ENCODE results near the gene ATP8A1.

ATP8A1 gene

GRCh38 chr4:42440083-42440482 lies 216.8 kb downstream of the ATP8A1 start:
- H3K9me3 ChIP-seq (ENCODE audit: control insufficient read depth in 1 of 2, low read length in 2 of 2) = no peaks in the 10 kb centered on the region
- no peaks in the 10 kb centered on the region for H3K36me3 ChIP-seq (ENCODE audit: control insufficient read depth in 1 of 2, insufficient read depth in 2 of 2, low read length in 2 of 2)
- no peaks in the 10 kb centered on the region for H3K27me3 ChIP-seq (ENCODE audit: control insufficient read depth in 1 of 2, insufficient read depth in 2 of 2, low read length in 2 of 2)
- peaks cover 0 to 10% of the 10 kb centered on the region in 2 donors for H3K4me1 ChIP-seq (ENCODE audit: control insufficient read depth in 1 of 2, insufficient read depth in 2 of 2, low read length in 2 of 2)
- no peak overlapping the region for H3K9ac ChIP-seq (ENCODE audit: low read depth in 1 of 2, low read length in 2 of 2)
- no peak overlapping the region for H3K4me3 ChIP-seq (ENCODE audit: low read depth in 1 of 2, low read length in 2 of 2)
- H3K27ac ChIP-seq (ENCODE audit: low read depth, low read length) = no peak overlapping the region

DNA sequence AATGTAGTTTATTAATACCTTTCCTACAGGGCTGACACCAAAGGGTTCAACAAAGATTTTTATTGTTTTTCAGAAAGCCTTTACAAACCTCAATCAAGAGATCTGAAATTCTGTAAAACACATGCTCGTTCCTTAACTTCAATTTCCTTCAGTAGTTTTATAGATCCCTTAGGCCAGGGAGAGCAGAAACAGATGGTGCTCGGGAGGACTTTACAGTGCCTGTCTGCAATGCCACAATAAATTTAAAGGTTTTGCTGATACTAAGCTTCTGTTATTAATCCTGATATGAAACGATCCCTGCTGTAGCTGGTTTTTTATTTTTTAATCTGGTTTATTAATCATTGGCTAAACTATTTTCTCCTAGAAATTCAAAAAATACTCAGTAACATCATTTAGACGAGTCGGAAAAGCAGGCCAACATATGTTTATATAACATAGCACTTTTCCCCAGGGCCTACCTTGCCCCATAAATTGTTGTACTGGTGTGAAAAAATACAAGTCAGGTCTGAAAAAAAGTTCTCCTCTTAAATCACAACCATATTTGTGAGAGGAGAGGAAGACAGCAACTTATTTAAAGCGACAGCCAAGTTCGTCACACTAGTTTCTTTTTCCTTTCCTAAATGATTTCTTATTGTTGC lies 219.9 kb downstream of the ATP8A1 start:
- H3K36me3 ChIP-seq (ENCODE audit: control insufficient read depth in 1 of 2, insufficient read depth in 2 of 2, low read length in 2 of 2) = no peaks in the 10 kb centered on the region
- no peak overlapping the region for H3K9ac ChIP-seq (ENCODE audit: low read depth in 1 of 2, low read length in 2 of 2)
- no peaks in the 10 kb centered on the region for H3K9me3 ChIP-seq (ENCODE audit: control insufficient read depth in 1 of 2, low read length in 2 of 2)
- no peak overlapping the region for H3K4me3 ChIP-seq (ENCODE audit: low read depth in 1 of 2, low read length in 2 of 2)
- no peak overlapping the region for H3K27ac ChIP-seq (ENCODE audit: low read depth, low read length)
- no peaks in the 10 kb centered on the region for H3K27me3 ChIP-seq (ENCODE audit: control insufficient read depth in 1 of 2, insufficient read depth in 2 of 2, low read length in 2 of 2)
- peaks cover 0 to 10% of the 10 kb centered on the region in 2 donors for H3K4me1 ChIP-seq (ENCODE audit: control insufficient read depth in 1 of 2, insufficient read depth in 2 of 2, low read length in 2 of 2)

GRCh38 chr4:42428036-42428435 lies 228.9 kb downstream of the ATP8A1 start:
- Histone ChIP-seq H3K27me3 (ENCODE audit: control insufficient read depth in 1 of 2, insufficient read depth in 2 of 2, low read length in 2 of 2) (no peaks in the 10 kb centered on the region), H3K4me1 (ENCODE audit: control insufficient read depth in 1 of 2, insufficient read depth in 2 of 2, low read length in 2 of 2) (no peaks in the 10 kb centered on the region), H3K4me3 (ENCODE audit: low read depth in 1 of 2, low read length in 2 of 2) (no peak overlapping the region), H3K9ac (ENCODE audit: low read depth in 1 of 2, low read length in 2 of 2) (no peak overlapping the region), H3K36me3 (ENCODE audit: control insufficient read depth in 1 of 2, insufficient read depth in 2 of 2, low read length in 2 of 2) (no peaks in the 10 kb centered on the region), H3K9me3 (ENCODE audit: control insufficient read depth in 1 of 2, low read length in 2 of 2) (no peaks in the 10 kb centered on the region), H3K27ac (ENCODE audit: low read depth, low read length) (no peak overlapping the region)

GRCh38 chr4:42425146-42426065 lies 231.5 kb downstream of the ATP8A1 start:
- Histone ChIP-seq H3K4me3 (ENCODE audit: low read depth in 1 of 2, low read length in 2 of 2) (no peak overlapping the region), H3K9me3 (ENCODE audit: control insufficient read depth in 1 of 2, low read length in 2 of 2) (no peaks in the 10 kb centered on the region), H3K36me3 (ENCODE audit: control insufficient read depth in 1 of 2, insufficient read depth in 2 of 2, low read length in 2 of 2) (peaks cover 5 to 8% of the 10 kb centered on the region in 2 donors), H3K9ac (ENCODE audit: low read depth in 1 of 2, low read length in 2 of 2) (no peak overlapping the region), H3K27ac (ENCODE audit: low read depth, low read length) (no peak overlapping the region), H3K4me1 (ENCODE audit: control insufficient read depth in 1 of 2, insufficient read depth in 2 of 2, low read length in 2 of 2) (no peaks in the 10 kb centered on the region), H3K27me3 (ENCODE audit: control insufficient read depth in 1 of 2, insufficient read depth in 2 of 2, low read length in 2 of 2) (no peaks in the 10 kb centered on the region)

GRCh38 chr4:42420140-42420539 lies 236.8 kb downstream of the ATP8A1 start:
- Histone ChIP-seq H3K27ac (ENCODE audit: low read depth, low read length) (no peak overlapping the region), H3K9me3 (ENCODE audit: control insufficient read depth in 1 of 2, low read length in 2 of 2) (no peaks in the 10 kb centered on the region), H3K9ac (ENCODE audit: low read depth in 1 of 2, low read length in 2 of 2) (no peak overlapping the region)

GRCh38 chr4:42417550-42417949 lies 239.4 kb downstream of the ATP8A1 start:
- Histone ChIP-seq H3K9ac (ENCODE audit: low read depth in 1 of 2, low read length in 2 of 2) (no peak overlapping the region), H3K4me3 (ENCODE audit: low read depth in 1 of 2, low read length in 2 of 2) (no peak overlapping the region)

More at GRCh38 chr4:42420140-42420539, 236.8 kb downstream of the ATP8A1 start:
- Histone ChIP-seq H3K36me3 (ENCODE audit: control insufficient read depth in 1 of 2, insufficient read depth in 2 of 2, low read length in 2 of 2) (peaks cover 5 to 12% of the 10 kb centered on the region in 2 donors), H3K4me3 (ENCODE audit: low read depth in 1 of 2, low read length in 2 of 2) (no peak overlapping the region), H3K27me3 (ENCODE audit: control insufficient read depth in 1 of 2, insufficient read depth in 2 of 2, low read length in 2 of 2) (no peaks in the 10 kb centered on the region), H3K4me1 (ENCODE audit: control insufficient read depth in 1 of 2, insufficient read depth in 2 of 2, low read length in 2 of 2) (no peaks in the 10 kb centered on the region)

GRCh38 chr4:42416017-42416416 lies 240.9 kb downstream of the ATP8A1 start:
- Histone ChIP-seq H3K27me3 (ENCODE audit: control insufficient read depth in 1 of 2, insufficient read depth in 2 of 2, low read length in 2 of 2) (no peaks in the 10 kb centered on the region), H3K4me3 (ENCODE audit: low read depth in 1 of 2, low read length in 2 of 2) (no peak overlapping the region), H3K4me1 (ENCODE audit: control insufficient read depth in 1 of 2, insufficient read depth in 2 of 2, low read length in 2 of 2) (no peaks in the 10 kb centered on the region), H3K9me3 (ENCODE audit: control insufficient read depth in 1 of 2, low read length in 2 of 2) (no peaks in the 10 kb centered on the region), H3K9ac (ENCODE audit: low read depth in 1 of 2, low read length in 2 of 2) (no peak overlapping the region), H3K36me3 (ENCODE audit: control insufficient read depth in 1 of 2, insufficient read depth in 2 of 2, low read length in 2 of 2) (peaks cover 0 to 6% of the 10 kb centered on the region in 2 donors), H3K27ac (ENCODE audit: low read depth, low read length) (no peak overlapping the region)

More at GRCh38 chr4:42417550-42417949, 239.4 kb downstream of the ATP8A1 start:
- no peaks in the 10 kb centered on the region for H3K9me3 ChIP-seq (ENCODE audit: control insufficient read depth in 1 of 2, low read length in 2 of 2)
- H3K36me3 ChIP-seq (ENCODE audit: control insufficient read depth in 1 of 2, insufficient read depth in 2 of 2, low read length in 2 of 2) = peaks cover 5 to 12% of the 10 kb centered on the region in 2 donors
- H3K27ac ChIP-seq (ENCODE audit: low read depth, low read length) = no peak overlapping the region
- H3K4me1 ChIP-seq (ENCODE audit: control insufficient read depth in 1 of 2, insufficient read depth in 2 of 2, low read length in 2 of 2) = no peaks in the 10 kb centered on the region
- H3K27me3 ChIP-seq (ENCODE audit: control insufficient read depth in 1 of 2, insufficient read depth in 2 of 2, low read length in 2 of 2) = no peaks in the 10 kb centered on the region

- Histone ChIP-seq H3K36me3 (ENCODE audit: control insufficient read depth in 1 of 2, insufficient read depth in 2 of 2, low read length in 2 of 2) (peaks cover 0 to 4% of the 10 kb centered on the region in 2 donors), H3K9me3 (ENCODE audit: control insufficient read depth in 1 of 2, low read length in 2 of 2) (no peaks in the 10 kb centered on the region), H3K4me1 (ENCODE audit: control insufficient read depth in 1 of 2, insufficient read depth in 2 of 2, low read length in 2 of 2) (no peaks in the 10 kb centered on the region), H3K4me3 (ENCODE audit: low read depth in 1 of 2, low read length in 2 of 2) (no peak overlapping the region), H3K27me3 (ENCODE audit: control insufficient read depth in 1 of 2, insufficient read depth in 2 of 2, low read length in 2 of 2) (no peaks in the 10 kb centered on the region), H3K9ac (ENCODE audit: low read depth in 1 of 2, low read length in 2 of 2) (no peak overlapping the region), H3K27ac (ENCODE audit: low read depth, low read length) (no peak overlapping the region)
Measured at GRCh38 chr4:42415281-42415680, 241.6 kb downstream of the ATP8A1 start.

DNA sequence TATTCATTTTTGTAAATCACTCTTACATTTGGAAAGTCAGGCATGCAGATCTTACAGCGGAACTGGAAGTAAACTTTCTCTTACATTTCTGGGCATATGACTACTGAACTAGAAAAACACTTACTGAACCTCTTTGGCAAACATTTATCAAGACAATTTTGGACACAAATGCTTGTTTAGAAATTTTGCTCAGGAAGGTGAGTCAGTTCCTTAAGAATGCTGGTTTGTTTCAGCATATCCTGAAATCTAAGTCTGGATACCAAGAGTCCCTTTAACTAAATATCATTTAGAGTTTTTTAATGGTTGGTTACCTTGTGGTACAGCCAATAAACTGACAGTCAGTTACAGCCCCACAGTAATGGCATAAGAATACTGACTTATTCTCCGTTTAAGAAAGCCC lies 244.7 kb downstream of the ATP8A1 start:
- Histone ChIP-seq H3K4me3 (ENCODE audit: low read depth in 1 of 2, low read length in 2 of 2) (no peak overlapping the region), H3K4me1 (ENCODE audit: control insufficient read depth in 1 of 2, insufficient read depth in 2 of 2, low read length in 2 of 2) (no peaks in the 10 kb centered on the region), H3K27me3 (ENCODE audit: control insufficient read depth in 1 of 2, insufficient read depth in 2 of 2, low read length in 2 of 2) (no peaks in the 10 kb centered on the region), H3K9ac (ENCODE audit: low read depth in 1 of 2, low read length in 2 of 2) (no peak overlapping the region), H3K9me3 (ENCODE audit: control insufficient read depth in 1 of 2, low read length in 2 of 2) (no peaks in the 10 kb centered on the region), H3K36me3 (ENCODE audit: control insufficient read depth in 1 of 2, insufficient read depth in 2 of 2, low read length in 2 of 2) (no peaks in the 10 kb centered on the region), H3K27ac (ENCODE audit: low read depth, low read length) (no peak overlapping the region)

- no peaks in the 10 kb centered on the region for H3K27me3 ChIP-seq (ENCODE audit: control insufficient read depth in 1 of 2, insufficient read depth in 2 of 2, low read length in 2 of 2)
- no peaks in the 10 kb centered on the region for H3K36me3 ChIP-seq (ENCODE audit: control insufficient read depth in 1 of 2, insufficient read depth in 2 of 2, low read length in 2 of 2)
- H3K4me3 ChIP-seq (ENCODE audit: low read depth in 1 of 2, low read length in 2 of 2) = no peak overlapping the region
- H3K4me1 ChIP-seq (ENCODE audit: control insufficient read depth in 1 of 2, insufficient read depth in 2 of 2, low read length in 2 of 2) = no peaks in the 10 kb centered on the region
- no peak overlapping the region for H3K9ac ChIP-seq (ENCODE audit: low read depth in 1 of 2, low read length in 2 of 2)
- no peak overlapping the region for H3K27ac ChIP-seq (ENCODE audit: low read depth, low read length)
- no peaks in the 10 kb centered on the region for H3K9me3 ChIP-seq (ENCODE audit: control insufficient read depth in 1 of 2, low read length in 2 of 2)
Measured at GRCh38 chr4:42411803-42412202, 245.1 kb downstream of the ATP8A1 start.

Data from duodenal mucosa (tissue), 2 donors.